MV-4-11 (cell line): ENCODE results near the gene STS.

Experiments used
- DNase-seq: peaks from one replicate; lab custom pipeline; 2025; lab: John Stamatoyannopoulos, UW

Gene STS

GRCh38 chrX:7147413-7147977 is at the start of gene STS:
Gene STS, plus strand, starts transcription at chrX:7147712. Its CDS starts 105,488 bp downstream, at chrX:7253200.
- no peak for DNase-seq

DNA sequence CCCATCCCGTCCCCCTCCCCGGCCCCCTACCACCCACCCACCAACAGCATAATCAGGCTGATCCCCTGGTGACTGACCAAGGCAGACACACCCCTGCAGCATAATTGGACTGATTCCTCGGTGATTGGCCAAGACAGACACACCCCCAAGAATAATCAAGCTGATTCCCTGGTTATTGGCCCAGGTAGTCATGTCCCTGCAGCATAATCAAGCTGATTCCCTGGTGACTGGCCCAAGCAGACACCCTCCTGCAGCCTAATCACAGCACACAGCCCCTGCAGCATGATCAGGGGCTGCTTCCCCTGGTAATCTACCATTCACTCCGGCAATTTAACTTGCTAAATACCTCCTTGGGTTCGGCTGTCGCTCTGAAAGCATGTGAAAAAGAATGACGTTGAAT is 47.5 kb upstream of the STS start:
- DNase-seq: no peak

DNA sequence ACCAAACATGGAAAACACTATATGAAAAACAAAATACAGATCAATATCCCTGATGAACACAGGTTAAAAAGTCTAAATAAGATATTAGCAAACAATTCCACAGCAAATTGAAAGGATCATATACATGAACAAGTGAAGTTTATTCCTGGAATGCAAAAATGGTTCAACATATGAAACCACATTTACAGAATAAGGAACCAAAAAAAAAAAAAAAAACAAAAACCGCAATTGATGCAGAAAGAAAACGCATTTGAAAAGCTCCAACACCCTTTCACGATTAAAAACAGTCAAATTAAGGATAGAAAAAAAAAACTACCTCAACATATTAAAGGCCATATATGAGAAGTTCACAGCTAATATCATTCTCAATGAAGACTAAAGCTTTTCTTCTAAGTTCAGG is 45.4 kb upstream of the STS start:
- DNase-seq: no peak

GRCh38 chrX:7106649-7107048 is 40.9 kb upstream of the STS start:
- no peak for DNase-seq

- DNase-seq: no peak
These were observed 39.5 kb upstream of the STS start for GRCh38 chrX:7108030-7108429.

- no peak for DNase-seq
These were observed 38.4 kb upstream of the STS start for GRCh38 chrX:7109049-7109531.

DNA sequence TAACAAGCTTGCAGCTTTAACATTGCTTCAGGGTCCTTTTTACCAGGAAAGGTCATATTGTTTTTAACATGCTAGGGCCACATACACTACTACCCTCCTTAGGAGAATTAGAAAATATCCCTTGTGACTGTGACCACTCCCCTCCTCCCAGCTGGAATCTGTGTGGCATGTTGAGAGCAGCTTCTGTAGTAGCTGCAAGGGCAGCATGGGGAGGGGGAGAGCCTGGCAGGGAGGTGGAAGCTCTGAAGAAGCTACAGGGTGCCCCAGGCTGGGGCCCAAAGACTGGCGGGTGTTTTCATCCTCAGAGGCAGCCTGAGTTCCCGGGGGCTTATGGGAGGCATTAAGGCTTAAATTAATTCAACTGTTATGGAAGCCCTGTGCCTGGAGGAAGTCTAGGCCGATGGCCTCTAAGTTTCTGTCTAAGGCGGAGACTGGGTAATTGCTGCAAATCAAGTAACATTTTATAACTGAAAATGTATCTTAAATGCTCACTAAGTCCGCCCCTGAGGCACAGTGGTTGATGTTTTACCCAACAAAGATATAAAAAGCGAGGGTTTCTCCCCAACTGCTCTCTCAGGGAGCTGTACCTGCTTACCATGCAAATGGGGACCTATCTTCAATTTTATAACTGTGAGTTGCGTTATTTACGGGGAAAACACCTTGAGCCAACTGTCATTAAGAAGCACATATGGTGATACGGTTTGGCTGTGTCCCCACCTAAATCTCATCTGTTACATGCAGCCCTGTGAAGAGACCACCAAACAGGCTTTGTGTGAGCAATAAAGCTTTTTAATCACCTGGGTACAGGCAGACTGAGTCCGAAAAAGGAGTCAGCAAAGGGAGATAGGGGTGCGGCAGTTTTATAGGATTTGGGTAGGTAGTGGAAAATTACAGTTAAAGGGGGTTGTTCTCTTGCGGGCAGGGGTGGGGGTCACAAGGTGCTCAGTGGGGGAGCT is 37.4 kb upstream of the STS start:
- DNase-seq: no peak

GRCh38 chrX:7110821-7111276 is 36.7 kb upstream of the STS start:
- DNase-seq: peak; percentile 81

DNA sequence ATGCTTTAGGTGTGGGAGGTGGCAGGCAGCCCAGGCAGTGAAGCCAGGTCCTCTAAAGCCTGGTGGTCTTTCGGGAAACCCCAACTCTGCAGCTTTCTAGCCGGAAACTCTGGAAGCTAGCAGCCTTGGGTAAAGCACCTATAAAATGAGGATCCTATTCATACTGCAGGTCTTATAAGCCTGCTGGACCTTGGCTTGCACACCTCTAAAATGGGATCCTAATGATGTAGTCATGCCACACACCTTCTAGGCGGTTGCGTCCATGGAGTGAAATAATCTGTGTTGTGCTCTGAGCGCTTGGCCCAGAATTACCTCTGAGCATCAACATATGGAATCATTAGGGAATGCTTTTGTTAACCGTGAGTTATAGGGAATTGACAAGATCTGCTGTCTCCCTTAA is 36.0 kb upstream of the STS start:
- no peak for DNase-seq

GRCh38 chrX:7112071-7112470 is 35.4 kb upstream of the STS start:
- no peak for DNase-seq

DNA sequence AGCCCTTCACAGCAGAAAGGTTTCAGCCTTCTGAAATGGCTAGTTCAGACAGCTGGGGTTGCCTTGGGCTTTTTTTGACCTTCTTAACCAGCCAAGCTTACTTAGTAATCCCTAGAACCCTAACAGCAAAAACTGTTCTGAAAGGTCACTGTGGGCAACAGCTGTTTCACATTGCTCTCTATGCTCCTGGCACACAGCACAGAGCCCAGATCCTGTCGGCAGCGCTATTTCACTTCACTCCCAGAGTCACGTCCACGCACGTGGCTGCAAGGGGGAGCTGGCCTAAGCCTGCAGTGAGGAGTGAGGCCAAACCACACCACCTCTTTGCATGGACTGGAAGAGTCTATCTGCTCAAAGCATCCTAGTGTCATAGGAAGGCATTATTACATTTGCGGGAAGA is 32.0 kb upstream of the STS start:
- DNase-seq: peak; percentile 63

- no peak for DNase-seq
These were observed 31.4 kb upstream of the STS start for GRCh38 chrX:7116081-7116480.

DNA sequence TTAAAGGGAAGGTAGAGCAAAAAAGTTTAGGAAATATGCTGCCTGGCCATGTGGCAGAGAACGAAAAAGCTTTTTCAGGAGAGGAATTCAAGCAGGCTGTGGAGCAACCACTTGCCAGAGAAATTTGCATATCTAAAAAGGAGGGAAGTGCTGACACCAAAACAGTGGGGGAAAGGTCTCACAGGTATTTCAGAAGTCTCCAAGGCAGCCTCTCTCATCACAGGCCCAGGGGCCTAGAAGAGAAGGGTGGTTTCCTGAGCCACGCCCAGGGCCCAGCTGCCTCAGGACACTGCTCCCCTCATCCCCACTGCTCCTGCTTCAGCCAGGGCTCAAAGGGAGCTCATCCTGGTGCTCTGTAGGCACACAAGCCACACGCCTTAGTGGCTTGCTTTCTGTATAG is 29.9 kb upstream of the STS start:
- no peak for DNase-seq

GRCh38 chrX:7119950-7120877 is 27.3 kb upstream of the STS start:
- DNase-seq: peak; percentile 9

DNA sequence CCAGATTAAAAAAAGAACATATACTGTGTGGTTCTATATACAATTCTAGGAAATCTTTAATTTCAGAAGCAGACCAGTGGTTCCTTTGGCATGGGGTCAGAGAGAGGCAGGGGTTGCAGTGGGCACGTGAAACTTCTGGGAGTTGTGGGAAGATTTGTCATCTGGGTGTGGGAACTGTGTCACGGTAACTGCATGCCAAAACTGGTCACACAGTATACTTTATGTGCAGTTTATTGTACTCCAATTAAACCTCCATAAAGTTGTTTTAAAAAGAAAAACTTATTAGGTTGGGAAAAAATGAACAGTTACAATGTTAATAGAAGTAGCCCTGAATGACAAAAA is 26.7 kb upstream of the STS start:
- DNase-seq: no peak

- no peak for DNase-seq
These were observed 20.5 kb upstream of the STS start for GRCh38 chrX:7127056-7127455.

GRCh38 chrX:7131621-7132020 is 15.9 kb upstream of the STS start:
- DNase-seq: no peak

GRCh38 chrX:7132335-7133049 is 15.0 kb upstream of the STS start:
- DNase-seq: peak; percentile 27

- peak; percentile 22 for DNase-seq
These were observed 14.5 kb upstream of the STS start for GRCh38 chrX:7133050-7133440.

DNA sequence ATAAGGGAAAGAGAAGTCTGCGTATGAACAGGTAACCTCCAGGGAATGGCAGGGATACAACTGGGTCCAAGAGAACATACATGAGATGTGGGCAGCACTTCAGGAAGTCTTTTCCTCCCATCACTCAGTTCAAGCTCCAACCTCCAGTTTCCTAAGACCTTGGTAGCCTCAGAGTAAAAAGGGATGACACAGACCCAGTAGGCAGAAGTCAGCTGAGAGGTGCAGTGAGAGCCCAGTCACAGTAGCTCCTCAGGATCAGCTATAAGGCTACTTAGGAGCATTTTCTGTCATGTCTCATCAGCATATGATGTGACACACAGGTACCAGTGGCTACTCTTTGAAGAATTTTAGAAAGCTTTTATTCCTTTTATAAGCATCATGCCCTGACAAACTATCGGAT is 12.5 kb upstream of the STS start:
- no peak for DNase-seq

DNA sequence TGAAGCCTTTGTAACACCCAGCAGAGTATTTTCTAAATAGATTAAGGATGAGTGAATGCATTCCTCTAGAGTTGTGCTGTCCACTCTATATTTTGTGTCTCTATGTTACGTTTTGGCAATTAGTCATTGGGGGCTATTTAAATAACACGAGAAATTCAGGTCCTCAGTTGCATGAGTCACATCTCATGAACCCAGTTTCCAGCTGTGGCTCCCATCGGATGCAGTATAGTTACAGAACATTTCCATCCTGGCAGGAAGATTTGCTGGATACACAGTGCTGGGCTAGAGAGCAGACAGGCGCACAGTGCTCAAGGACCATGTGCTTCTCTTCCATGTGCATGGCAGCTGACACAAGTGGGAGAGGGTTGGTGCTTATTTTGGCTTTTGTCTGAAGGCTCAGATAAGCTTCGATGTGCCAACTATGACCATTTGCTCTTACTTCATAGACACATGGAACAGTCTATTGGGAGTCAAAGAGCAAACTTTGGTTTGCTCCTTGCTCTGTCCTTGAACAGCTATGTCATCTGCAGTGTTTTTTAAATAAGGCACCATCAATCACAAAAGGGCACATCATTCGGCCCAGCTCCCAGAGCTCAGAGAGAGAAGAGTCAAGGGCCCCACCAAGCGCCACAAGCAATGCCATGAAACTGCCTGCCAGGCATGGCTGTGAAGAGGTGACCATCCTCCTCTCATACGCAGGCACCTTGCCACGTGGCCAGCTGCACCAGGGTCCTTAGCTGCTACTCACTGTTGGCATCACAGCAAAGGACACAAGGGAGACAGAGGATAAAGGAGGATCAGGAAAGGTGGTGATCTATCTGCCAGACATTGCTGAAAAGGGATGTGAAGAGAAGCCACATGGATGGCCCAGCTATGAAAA is 8.1 kb upstream of the STS start:
- DNase-seq: no peak
